ENCODE results near the gene ADCY6. TPM values are rescaled to one million over a fixed set of nuclear protein-coding genes. Genes with fewer than 3 reads are reported as not detected.

ADCY6 gene
- total RNA-seq, 1 donor from 2014 or later, result 54.4 TPM

- Mint-ChIP-seq H3K4me1 (ENCODE audit: unreplicated experiment) (peaks cover 25% of the 10 kb centered on the region), H3K4me3 (peak overlapping the region; percentile 87), H3K9me3 (no peaks in the 10 kb centered on the region), H3K27me3 (no peaks in the 10 kb centered on the region), H3K27ac (peak overlapping the region; percentile 53), H3K36me3 (no peaks in the 10 kb centered on the region)
- DNase-seq (ENCODE audit: extremely low spot score, unreplicated experiment), result no peak
- TF ChIP-seq CTCF (conservative IDR thresholded peaks at IDR 0.05), result peak; percentile 35
Observed at GRCh38 chr12:48818831-48819590, 30.1 kb upstream of the ADCY6 start.

- peak; percentile 86 for DNase-seq (ENCODE audit: extremely low spot score, unreplicated experiment)
- Mint-ChIP-seq H3K4me1 (ENCODE audit: unreplicated experiment) (peaks cover 25% of the 10 kb centered on the region), H3K4me3 (peak within 1 kb of the TSS; percentile 98), H3K9me3 (no peaks in the 10 kb centered on the region), H3K36me3 (no peaks in the 10 kb centered on the region), H3K27ac (peak within 1 kb of the TSS; percentile 73), H3K27me3 (no peaks in the 10 kb centered on the region)
- no peak for TF ChIP-seq CTCF (conservative IDR thresholded peaks at IDR 0.05)
Observed at GRCh38 chr12:48817873-48818830, 29.3 kb upstream of the ADCY6 start, which contains the start of gene CACNB3. CACNB3 (plus strand) TSS chr12:48818496; CDS start chr12:48818930, 434 bp downstream.

- no peaks in the 10 kb centered on the region for H3K27me3 Mint-ChIP-seq
- DNase-seq (ENCODE audit: extremely low spot score, unreplicated experiment), result no peak
- no peak for TF ChIP-seq CTCF (conservative IDR thresholded peaks at IDR 0.05)
- peak overlapping the region; percentile 94 for H3K27ac Mint-ChIP-seq
- H3K4me1 Mint-ChIP-seq (ENCODE audit: unreplicated experiment), result peaks cover 36% of the 10 kb centered on the region
- no peaks in the 10 kb centered on the region for H3K36me3 Mint-ChIP-seq
- no peaks in the 10 kb centered on the region for H3K9me3 Mint-ChIP-seq
- H3K4me3 Mint-ChIP-seq, result peak overlapping the region; percentile 98
Observed at GRCh38 chr12:48816143-48816854, 27.4 kb upstream of the ADCY6 start.

- Mint-ChIP-seq H3K27me3 (no peaks in the 10 kb centered on the region), H3K36me3 (no peaks in the 10 kb centered on the region), H3K9me3 (no peaks in the 10 kb centered on the region), H3K4me1 (ENCODE audit: unreplicated experiment) (peaks cover 44% of the 10 kb centered on the region), H3K4me3 (peak overlapping the region; percentile 98), H3K27ac (peak overlapping the region; percentile 94)
- peak; percentile 88 for DNase-seq (ENCODE audit: extremely low spot score, unreplicated experiment)
- no peak for TF ChIP-seq CTCF (conservative IDR thresholded peaks at IDR 0.05)
Observed at GRCh38 chr12:48815126-48816110, 26.5 kb upstream of the ADCY6 start.

Measured in type B pancreatic cell (in vitro differentiated cells).